Loucy (cell line): ENCODE measurements around the gene CEP112.

ENCODE experiments used
- H2AFZ ChIP-seq: fragments of 200-600 bp; sonication (generic); 2 replicates; pipeline ENCODE4 v1.6.0; 2016; ENCODE audit warnings: antibody characterized with exemption, mild to moderate bottlenecking, low read length, moderate library complexity
- H3F3A ChIP-seq: fragments of 200-600 bp; 2 replicates; pipeline ENCODE4 v1.6.0; 2016; ENCODE audit warnings: antibody characterized with exemption, low read depth, mild to moderate bottlenecking
- H3K27me3 ChIP-seq: fragments of 200-600 bp; sonication (generic); 2 replicates; pipeline ENCODE4 v1.6.1; 2014; ENCODE audit warnings: low read length, mild to moderate bottlenecking; ENCODE audit not compliant: insufficient read depth, poor library complexity, severe bottlenecking
- H3K36me3 ChIP-seq: fragments of 200-600 bp; sonication (generic); 2 replicates; pipeline ENCODE4 v1.6.1; 2016; ENCODE audit warnings: low read length; ENCODE audit not compliant: insufficient read depth
- H3K4me1 ChIP-seq: fragments of 200-600 bp; sonication (generic); 2 replicates; pipeline ENCODE4 v1.5.1; 2014; ENCODE audit warnings: low read length, mild to moderate bottlenecking; ENCODE audit not compliant: insufficient read depth, poor library complexity, severe bottlenecking
- H3K4me2 ChIP-seq: fragments of 200-600 bp; sonication (generic); 2 replicates; pipeline ENCODE4 v1.6.0; 2014; ENCODE audit warnings: antibody characterized with exemption, low read length, low read depth, mild to moderate bottlenecking; ENCODE audit not compliant: poor library complexity, severe bottlenecking
- H3K4me3 ChIP-seq: fragments of 200-600 bp; sonication (generic); 2 replicates; pipeline ENCODE4 v1.5.1; 2014; ENCODE audit warnings: low read length, mild to moderate bottlenecking, mixed read lengths; ENCODE audit not compliant: poor library complexity, severe bottlenecking
- H3K79me2 ChIP-seq: fragments of 200-600 bp; sonication (generic); 2 replicates; pipeline ENCODE4 v1.6.1; 2014; ENCODE audit warnings: low read length; ENCODE audit not compliant: insufficient read depth
- H3K9ac ChIP-seq: fragments of 200-600 bp; sonication (generic); 2 replicates; pipeline ENCODE4 v1.6.0; 2014; ENCODE audit warnings: mild to moderate bottlenecking, low read depth, low read length, moderate library complexity; ENCODE audit not compliant: poor library complexity, severe bottlenecking
- H3K9me2 ChIP-seq: fragments of 200-600 bp; sonication (generic); replicated peaks from 2 replicates; pipeline ENCODE4 v1.6.1; 2016; ENCODE audit warnings: low read depth, low read length, mixed read lengths
- H3K9me3 ChIP-seq: fragments of 200-600 bp; sonication (generic); 2 replicates; pipeline ENCODE4 v1.6.1; 2014; ENCODE audit warnings: mild to moderate bottlenecking, antibody characterized with exemption, low read length, low read depth; ENCODE audit not compliant: insufficient read depth
- H4K20me1 ChIP-seq: fragments of 200-600 bp; sonication (generic); 2 replicates; pipeline ENCODE4 v1.6.0; 2014; ENCODE audit warnings: antibody characterized with exemption, low read length, mild to moderate bottlenecking; ENCODE audit not compliant: insufficient read depth, poor library complexity, severe bottlenecking
- EZH2phosphoT487 ChIP-seq: fragments of 200-600 bp; IDR thresholded peaks from 2 replicates; pipeline ENCODE4 v1.6.1; 2018; ENCODE audit warnings: antibody characterized with exemption, mild to moderate bottlenecking, moderate library complexity, borderline replicate concordance
- TF ChIP-seq, protein P1 (sequence below): fragments of 200-600 bp; sonication (generic); conservative IDR thresholded peaks from 2 replicates; pipeline ENCODE4 v1.5.1; 2014; ENCODE audit warnings: mild to moderate bottlenecking, antibody characterized with exemption, low read length

The CEP112 gene

DNA sequence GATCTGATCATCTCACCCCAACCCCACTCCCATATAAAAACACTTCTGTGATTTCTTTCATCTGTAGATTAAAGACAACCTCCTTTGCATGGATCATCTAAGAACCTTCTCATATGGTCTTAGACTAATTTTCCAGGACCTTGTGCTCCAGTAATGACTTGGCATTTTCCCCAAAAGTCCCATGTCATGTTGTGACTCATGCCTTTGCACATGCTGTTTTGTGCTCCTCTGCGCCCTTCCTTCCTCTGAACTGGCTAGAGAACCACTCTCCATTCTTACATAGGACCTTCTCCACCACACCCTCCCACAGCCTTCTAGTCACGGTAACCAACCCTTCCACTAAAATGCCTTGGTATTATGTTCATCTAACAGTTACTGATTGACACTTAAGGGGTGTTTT is 531.0 kb downstream of the CEP112 start:
- no peaks in the 10 kb centered on the region for H3K36me3 ChIP-seq
- H4K20me1 ChIP-seq, result no peaks in the 10 kb centered on the region
- no peaks in the 10 kb centered on the region; the same call in 1 of the 2 replicates for H3K9me3 ChIP-seq
- no peaks in the 10 kb centered on the region for H3K9me2 ChIP-seq
- H2AFZ ChIP-seq, result no peak overlapping the region
- no peaks in the 10 kb centered on the region for H3F3A ChIP-seq
- H3K9ac ChIP-seq, result no peak overlapping the region
- TF ChIP-seq, protein P1, sequence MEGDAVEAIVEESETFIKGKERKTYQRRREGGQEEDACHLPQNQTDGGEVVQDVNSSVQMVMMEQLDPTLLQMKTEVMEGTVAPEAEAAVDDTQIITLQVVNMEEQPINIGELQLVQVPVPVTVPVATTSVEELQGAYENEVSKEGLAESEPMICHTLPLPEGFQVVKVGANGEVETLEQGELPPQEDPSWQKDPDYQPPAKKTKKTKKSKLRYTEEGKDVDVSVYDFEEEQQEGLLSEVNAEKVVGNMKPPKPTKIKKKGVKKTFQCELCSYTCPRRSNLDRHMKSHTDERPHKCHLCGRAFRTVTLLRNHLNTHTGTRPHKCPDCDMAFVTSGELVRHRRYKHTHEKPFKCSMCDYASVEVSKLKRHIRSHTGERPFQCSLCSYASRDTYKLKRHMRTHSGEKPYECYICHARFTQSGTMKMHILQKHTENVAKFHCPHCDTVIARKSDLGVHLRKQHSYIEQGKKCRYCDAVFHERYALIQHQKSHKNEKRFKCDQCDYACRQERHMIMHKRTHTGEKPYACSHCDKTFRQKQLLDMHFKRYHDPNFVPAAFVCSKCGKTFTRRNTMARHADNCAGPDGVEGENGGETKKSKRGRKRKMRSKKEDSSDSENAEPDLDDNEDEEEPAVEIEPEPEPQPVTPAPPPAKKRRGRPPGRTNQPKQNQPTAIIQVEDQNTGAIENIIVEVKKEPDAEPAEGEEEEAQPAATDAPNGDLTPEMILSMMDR, result no peak
- TF ChIP-seq EZH2phosphoT487, result no peak
- no peaks in the 10 kb centered on the region for H3K4me1 ChIP-seq
- H3K79me2 ChIP-seq, result no peaks in the 10 kb centered on the region
- no peak overlapping the region for H3K4me2 ChIP-seq
- no peak overlapping the region for H3K4me3 ChIP-seq
- no peaks in the 10 kb centered on the region for H3K27me3 ChIP-seq

DNA sequence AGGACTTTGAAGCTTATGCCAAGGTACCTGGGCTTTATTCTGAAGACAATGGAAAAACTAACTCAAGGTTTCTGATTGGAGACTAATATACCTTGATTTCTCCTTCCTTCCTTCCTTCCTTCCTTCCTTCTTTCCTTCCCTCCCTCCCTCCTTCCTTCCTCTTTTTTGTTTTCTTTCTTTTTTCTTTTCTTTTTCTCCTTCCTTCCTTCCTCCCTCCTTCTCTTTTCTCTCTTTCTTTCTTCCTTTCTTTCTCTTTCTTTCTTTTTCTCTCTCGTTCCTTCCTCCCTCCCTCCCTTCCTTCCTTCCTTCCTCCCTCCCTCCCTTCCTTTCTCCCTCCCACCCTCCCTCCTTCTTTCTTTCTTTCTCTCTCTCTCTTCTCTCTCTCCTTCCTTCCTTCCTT is 531.9 kb downstream of the CEP112 start:
- no peak overlapping the region for H3K4me2 ChIP-seq
- TF ChIP-seq, protein P1, result no peak
- TF ChIP-seq EZH2phosphoT487, result no peak

DNA sequence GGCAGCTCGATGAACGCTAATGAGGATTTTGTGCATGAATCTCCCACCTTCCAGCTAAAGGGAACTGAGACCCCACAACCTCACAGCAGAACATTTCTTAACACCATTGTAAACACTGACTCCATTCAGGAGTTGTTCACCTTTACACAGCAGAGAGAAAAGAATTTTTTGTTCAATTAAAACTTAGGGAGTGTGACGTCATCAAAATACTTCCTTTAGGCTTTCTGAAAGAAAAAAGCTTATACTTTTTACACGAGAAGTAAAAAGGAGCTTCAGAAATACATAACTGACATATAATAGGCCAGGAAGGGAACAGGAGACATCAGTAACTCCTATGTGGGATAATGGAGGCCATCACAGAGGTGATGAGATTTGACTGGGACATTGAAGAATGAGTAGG is 532.4 kb downstream of the CEP112 start:
- Histone ChIP-seq H3K9me2 (no peaks in the 10 kb centered on the region), H2AFZ (no peak overlapping the region), H3K4me1 (no peaks in the 10 kb centered on the region), H3K9me3 (no peaks in the 10 kb centered on the region; the same call in 1 of the 2 replicates), H4K20me1 (no peaks in the 10 kb centered on the region), H3F3A (no peaks in the 10 kb centered on the region), H3K9ac (no peak overlapping the region), H3K36me3 (no peaks in the 10 kb centered on the region), H3K27me3 (no peaks in the 10 kb centered on the region), H3K4me3 (no peak overlapping the region), H3K4me2 (no peak overlapping the region), H3K79me2 (no peaks in the 10 kb centered on the region)
- TF ChIP-seq, protein P1, result no peak
- TF ChIP-seq EZH2phosphoT487, result no peak

More for the DNA sequence above, 531.9 kb downstream of the CEP112 start:
- H3K9me3 ChIP-seq, result no peaks in the 10 kb centered on the region; the same call in 1 of the 2 replicates
- H3K79me2 ChIP-seq, result no peaks in the 10 kb centered on the region
- no peak overlapping the region for H2AFZ ChIP-seq
- H3K9ac ChIP-seq, result no peak overlapping the region
- no peaks in the 10 kb centered on the region for H3K4me1 ChIP-seq
- no peaks in the 10 kb centered on the region for H4K20me1 ChIP-seq
- no peaks in the 10 kb centered on the region for H3K9me2 ChIP-seq
- H3K4me3 ChIP-seq, result no peak overlapping the region
- H3F3A ChIP-seq, result no peaks in the 10 kb centered on the region
- H3K36me3 ChIP-seq, result no peaks in the 10 kb centered on the region
- H3K27me3 ChIP-seq, result no peaks in the 10 kb centered on the region
